Loucy (cell line): ENCODE data around the gene MGAT4B.

Source experiments
- H2AFZ ChIP-seq: fragments of 200-600 bp; sonication (generic); 2 replicates; pipeline ENCODE4 v1.6.0; 2016; ENCODE audit warnings: antibody characterized with exemption, mild to moderate bottlenecking, low read length, moderate library complexity
- H3F3A ChIP-seq: fragments of 200-600 bp; 2 replicates; pipeline ENCODE4 v1.6.0; 2016; ENCODE audit warnings: antibody characterized with exemption, low read depth, mild to moderate bottlenecking
- H3K27me3 ChIP-seq: fragments of 200-600 bp; sonication (generic); 2 replicates; pipeline ENCODE4 v1.6.1; 2014; ENCODE audit warnings: low read length, mild to moderate bottlenecking; ENCODE audit not compliant: insufficient read depth, poor library complexity, severe bottlenecking
- H3K36me3 ChIP-seq: fragments of 200-600 bp; sonication (generic); 2 replicates; pipeline ENCODE4 v1.6.1; 2016; ENCODE audit warnings: low read length; ENCODE audit not compliant: insufficient read depth
- H3K4me1 ChIP-seq: fragments of 200-600 bp; sonication (generic); 2 replicates; pipeline ENCODE4 v1.5.1; 2014; ENCODE audit warnings: low read length, mild to moderate bottlenecking; ENCODE audit not compliant: insufficient read depth, poor library complexity, severe bottlenecking
- H3K4me2 ChIP-seq: fragments of 200-600 bp; sonication (generic); 2 replicates; pipeline ENCODE4 v1.6.0; 2014; ENCODE audit warnings: antibody characterized with exemption, low read length, low read depth, mild to moderate bottlenecking; ENCODE audit not compliant: poor library complexity, severe bottlenecking
- H3K4me3 ChIP-seq: fragments of 200-600 bp; sonication (generic); 2 replicates; pipeline ENCODE4 v1.5.1; 2014; ENCODE audit warnings: low read length, mild to moderate bottlenecking, mixed read lengths; ENCODE audit not compliant: poor library complexity, severe bottlenecking
- H3K79me2 ChIP-seq: fragments of 200-600 bp; sonication (generic); 2 replicates; pipeline ENCODE4 v1.6.1; 2014; ENCODE audit warnings: low read length; ENCODE audit not compliant: insufficient read depth
- H3K9ac ChIP-seq: fragments of 200-600 bp; sonication (generic); 2 replicates; pipeline ENCODE4 v1.6.0; 2014; ENCODE audit warnings: mild to moderate bottlenecking, low read depth, low read length, moderate library complexity; ENCODE audit not compliant: poor library complexity, severe bottlenecking
- H3K9me2 ChIP-seq: fragments of 200-600 bp; sonication (generic); replicated peaks from 2 replicates; pipeline ENCODE4 v1.6.1; 2016; ENCODE audit warnings: low read depth, low read length, mixed read lengths
- H3K9me3 ChIP-seq: fragments of 200-600 bp; sonication (generic); 2 replicates; pipeline ENCODE4 v1.6.1; 2014; ENCODE audit warnings: mild to moderate bottlenecking, antibody characterized with exemption, low read length, low read depth; ENCODE audit not compliant: insufficient read depth
- H4K20me1 ChIP-seq: fragments of 200-600 bp; sonication (generic); 2 replicates; pipeline ENCODE4 v1.6.0; 2014; ENCODE audit warnings: antibody characterized with exemption, low read length, mild to moderate bottlenecking; ENCODE audit not compliant: insufficient read depth, poor library complexity, severe bottlenecking
- EZH2phosphoT487 ChIP-seq: fragments of 200-600 bp; IDR thresholded peaks from 2 replicates; pipeline ENCODE4 v1.6.1; 2018; ENCODE audit warnings: antibody characterized with exemption, mild to moderate bottlenecking, moderate library complexity, borderline replicate concordance
- TF ChIP-seq, protein P1 (sequence below): fragments of 200-600 bp; sonication (generic); conservative IDR thresholded peaks from 2 replicates; pipeline ENCODE4 v1.5.1; 2014; ENCODE audit warnings: mild to moderate bottlenecking, antibody characterized with exemption, low read length

The MGAT4B gene

DNA sequence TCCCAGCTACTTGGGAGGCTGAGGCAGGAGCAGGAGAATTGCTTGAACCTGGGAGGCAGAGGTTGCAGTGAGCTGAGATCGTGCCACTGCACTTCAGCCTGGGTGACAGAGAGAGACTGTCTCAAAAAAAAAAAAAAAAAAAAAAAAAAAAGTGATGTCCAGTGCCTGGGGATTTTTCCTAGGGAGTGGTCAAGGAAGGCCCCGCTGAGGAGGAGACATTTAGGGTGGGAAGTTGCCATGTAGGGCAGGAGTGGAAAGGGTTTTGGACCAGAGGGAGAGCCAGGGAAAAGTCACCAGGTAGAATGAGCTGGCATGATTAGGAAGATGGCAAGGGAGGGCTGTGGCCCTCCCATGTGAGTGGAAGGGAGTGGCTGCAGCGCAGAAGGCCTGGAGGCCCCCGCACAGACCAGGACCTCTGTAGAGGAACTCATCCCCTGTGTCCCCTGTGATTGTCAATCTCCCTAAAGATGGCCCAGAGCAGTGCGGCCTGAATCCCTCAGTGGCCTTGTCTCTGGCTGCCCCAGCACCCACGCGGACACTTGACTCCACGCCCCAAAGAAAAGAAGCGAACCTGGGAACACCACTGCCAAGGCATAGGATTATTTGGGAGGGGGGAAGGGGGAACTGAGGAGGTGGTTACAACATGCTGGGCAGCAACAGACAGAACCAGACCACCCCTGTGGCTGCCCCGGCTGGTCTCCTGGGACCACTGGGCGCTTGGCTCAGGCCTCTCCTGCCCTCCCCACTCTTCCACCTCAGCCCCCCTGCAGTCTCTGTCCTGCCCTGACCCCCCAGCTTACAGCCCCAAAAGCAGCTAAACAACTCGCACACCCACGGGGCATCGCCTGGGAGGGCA is 11.5 kb upstream of the MGAT4B start:
- no peaks in the 10 kb centered on the region for H3F3A ChIP-seq
- peak overlapping the region; percentile 79 for H3K4me3 ChIP-seq
- H3K4me1 ChIP-seq: peaks cover 12% of the 10 kb centered on the region
- H3K9me2 ChIP-seq: no peaks in the 10 kb centered on the region
- H3K27me3 ChIP-seq: no peaks in the 10 kb centered on the region
- H3K9ac ChIP-seq: peak overlapping the region; percentile 50
- no peaks in the 10 kb centered on the region for H3K9me3 ChIP-seq
- H3K4me2 ChIP-seq: peak overlapping the region; percentile 73
- no peak overlapping the region for H2AFZ ChIP-seq
- H4K20me1 ChIP-seq: peaks cover 8% of the 10 kb centered on the region
- TF ChIP-seq, protein P1, sequence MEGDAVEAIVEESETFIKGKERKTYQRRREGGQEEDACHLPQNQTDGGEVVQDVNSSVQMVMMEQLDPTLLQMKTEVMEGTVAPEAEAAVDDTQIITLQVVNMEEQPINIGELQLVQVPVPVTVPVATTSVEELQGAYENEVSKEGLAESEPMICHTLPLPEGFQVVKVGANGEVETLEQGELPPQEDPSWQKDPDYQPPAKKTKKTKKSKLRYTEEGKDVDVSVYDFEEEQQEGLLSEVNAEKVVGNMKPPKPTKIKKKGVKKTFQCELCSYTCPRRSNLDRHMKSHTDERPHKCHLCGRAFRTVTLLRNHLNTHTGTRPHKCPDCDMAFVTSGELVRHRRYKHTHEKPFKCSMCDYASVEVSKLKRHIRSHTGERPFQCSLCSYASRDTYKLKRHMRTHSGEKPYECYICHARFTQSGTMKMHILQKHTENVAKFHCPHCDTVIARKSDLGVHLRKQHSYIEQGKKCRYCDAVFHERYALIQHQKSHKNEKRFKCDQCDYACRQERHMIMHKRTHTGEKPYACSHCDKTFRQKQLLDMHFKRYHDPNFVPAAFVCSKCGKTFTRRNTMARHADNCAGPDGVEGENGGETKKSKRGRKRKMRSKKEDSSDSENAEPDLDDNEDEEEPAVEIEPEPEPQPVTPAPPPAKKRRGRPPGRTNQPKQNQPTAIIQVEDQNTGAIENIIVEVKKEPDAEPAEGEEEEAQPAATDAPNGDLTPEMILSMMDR: no peak
- no peaks in the 10 kb centered on the region for H3K36me3 ChIP-seq
- peaks cover 13% of the 10 kb centered on the region; the same call in 1 of the 2 replicates for H3K79me2 ChIP-seq

DNA sequence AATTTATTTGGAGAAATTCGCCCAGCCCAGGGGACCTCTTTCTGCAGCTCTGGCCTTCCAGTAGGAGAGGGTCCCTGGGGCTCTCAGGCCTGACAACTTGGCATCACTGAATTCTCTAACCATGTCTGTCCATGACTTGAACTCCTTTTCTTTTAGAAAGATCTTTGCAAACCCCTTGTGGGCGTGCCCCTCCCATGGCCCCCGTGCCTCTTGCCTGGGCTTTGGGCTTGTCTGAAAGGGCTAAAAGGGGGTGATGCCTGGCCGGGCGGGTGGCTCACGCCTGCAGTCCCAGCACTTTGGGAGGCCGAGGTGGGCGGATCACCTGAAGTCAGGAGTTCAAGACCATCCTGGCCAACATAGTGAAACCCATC is 10.8 kb upstream of the MGAT4B start:
- peaks cover 12% of the 10 kb centered on the region for H3K4me1 ChIP-seq
- H3K4me3 ChIP-seq: no peak overlapping the region
- no peak overlapping the region for H2AFZ ChIP-seq
- H3K4me2 ChIP-seq: no peak overlapping the region
- H3F3A ChIP-seq: no peaks in the 10 kb centered on the region
- H3K9ac ChIP-seq: no peak overlapping the region
- H4K20me1 ChIP-seq: peaks cover 6% of the 10 kb centered on the region
- H3K36me3 ChIP-seq: no peaks in the 10 kb centered on the region
- TF ChIP-seq, protein P1: no peak
- no peak for TF ChIP-seq EZH2phosphoT487
- H3K9me3 ChIP-seq: no peaks in the 10 kb centered on the region
- H3K9me2 ChIP-seq: no peaks in the 10 kb centered on the region
- H3K27me3 ChIP-seq: no peaks in the 10 kb centered on the region
- H3K79me2 ChIP-seq: peaks cover 7% of the 10 kb centered on the region; the same call in 1 of the 2 replicates

DNA sequence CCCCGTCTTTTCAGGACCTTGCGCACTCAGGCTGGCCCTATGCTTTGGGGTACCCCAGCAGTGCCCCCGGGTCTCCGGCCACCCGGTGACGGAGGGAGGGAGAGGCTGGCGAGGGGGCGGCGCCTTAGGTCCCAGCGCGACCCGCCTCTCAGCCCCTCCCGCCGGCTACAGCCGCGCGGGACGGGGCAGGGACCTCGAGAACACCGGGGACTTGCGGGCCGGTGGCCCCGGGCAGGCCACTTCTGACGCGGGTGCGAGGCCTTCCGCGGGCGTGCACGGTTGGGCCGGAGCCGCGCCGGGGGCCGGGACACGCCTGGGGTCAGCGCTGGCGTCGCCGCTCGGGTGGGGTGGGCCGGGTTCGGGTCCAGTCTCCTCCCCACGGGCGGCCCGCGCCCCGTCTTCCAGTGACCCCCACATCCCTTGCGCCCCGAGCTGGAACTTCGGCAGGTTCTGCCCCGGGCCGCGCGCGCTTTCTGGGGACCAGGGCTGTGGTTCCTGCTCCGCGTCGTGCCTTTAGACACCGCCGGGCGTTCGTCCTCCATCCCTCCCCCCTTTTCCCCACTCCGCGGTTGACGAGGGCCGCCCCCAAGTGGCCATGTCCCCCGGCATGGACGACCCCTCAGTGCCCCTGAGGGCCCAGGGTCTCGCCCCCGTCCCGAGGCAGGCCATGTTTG is 10.3 kb upstream of the MGAT4B start:
- peaks cover 1% of the 10 kb centered on the region for H4K20me1 ChIP-seq
- H3K9me3 ChIP-seq: no peaks in the 10 kb centered on the region
- no peak for TF ChIP-seq EZH2phosphoT487
- TF ChIP-seq, protein P1: no peak
- peaks cover 2% of the 10 kb centered on the region; the same call in 1 of the 2 replicates for H3K79me2 ChIP-seq
- H2AFZ ChIP-seq: no peak overlapping the region
- no peaks in the 10 kb centered on the region for H3K9me2 ChIP-seq
- H3K27me3 ChIP-seq: no peaks in the 10 kb centered on the region
- no peak overlapping the region for H3K4me3 ChIP-seq
- H3K4me1 ChIP-seq: peaks cover 12% of the 10 kb centered on the region
- no peak overlapping the region for H3K4me2 ChIP-seq
- H3K9ac ChIP-seq: no peak overlapping the region
- H3F3A ChIP-seq: no peaks in the 10 kb centered on the region
- no peaks in the 10 kb centered on the region for H3K36me3 ChIP-seq
